GM19455 (cell line): ENCODE results near the gene OSBPL2.

Experiments
- ATAC-seq: cut with Tn5 transposase; IDR thresholded peaks from one replicate; pipeline ENCODE4 v1.9.1; 2021; ENCODE audit not compliant: unreplicated experiment

The OSBPL2 gene

GRCh38 chr20:62296724-62297448 lies 58.6 kb downstream of the OSBPL2 start:
- ATAC-seq = no peak

GRCh38 chr20:62297449-62298227 lies 59.3 kb downstream of the OSBPL2 start:
- no peak for ATAC-seq

- ATAC-seq = no peak
Measured at GRCh38 chr20:62298577-62299249, 60.4 kb downstream of the OSBPL2 start.

- no peak for ATAC-seq
Measured at GRCh38 chr20:62299666-62300236, 61.4 kb downstream of the OSBPL2 start.

- no peak for ATAC-seq
Measured at GRCh38 chr20:62300319-62300718, 62.0 kb downstream of the OSBPL2 start.

- ATAC-seq = no peak
Measured at GRCh38 chr20:62301111-62301668, 62.9 kb downstream of the OSBPL2 start.

- ATAC-seq = peak; percentile 46
Measured at GRCh38 chr20:62301773-62302340, 63.5 kb downstream of the OSBPL2 start.

GRCh38 chr20:62302341-62303061 lies 64.2 kb downstream of the OSBPL2 start, which contains the start of gene ADRM1:
TSS of gene ADRM1 (plus strand) at chr20:62302997. CDS start at chr20:62303569, 572 bp downstream.
- peak; percentile 80 for ATAC-seq

- ATAC-seq = no peak
Measured at GRCh38 chr20:62303062-62303339, 64.7 kb downstream of the OSBPL2 start.

GRCh38 chr20:62303340-62304226 lies 65.3 kb downstream of the OSBPL2 start:
- no peak for ATAC-seq

GRCh38 chr20:62304331-62305148 lies 66.2 kb downstream of the OSBPL2 start:
- ATAC-seq = no peak

GRCh38 chr20:62305149-62305764 lies 66.9 kb downstream of the OSBPL2 start:
- ATAC-seq = no peak

- no peak for ATAC-seq
Measured at GRCh38 chr20:62305765-62306413, 67.6 kb downstream of the OSBPL2 start.

GRCh38 chr20:62306414-62307187 lies 68.3 kb downstream of the OSBPL2 start:
- ATAC-seq = no peak

GRCh38 chr20:62307226-62308101 lies 69.1 kb downstream of the OSBPL2 start:
- no peak for ATAC-seq
